Skeletal muscle satellite cell (primary cell): ENCODE results near the gene ATG4C.
"Not testable (repeated sequence)": the region's sequence is repeated elsewhere in the genome, so short reads cannot be mapped to it uniquely, and the experiment has no call there.

ENCODE experiments used
- H3K27me3 ChIP-seq: 2 replicates; pipeline ENCODE4 v1.7.0; 2013; ENCODE audit warnings: low read length; ENCODE audit not compliant: control insufficient read depth, insufficient read depth
- H3K36me3 ChIP-seq: 2 replicates; pipeline ENCODE4 v1.7.0; 2013; ENCODE audit warnings: mild to moderate bottlenecking, control low read depth, low read length; ENCODE audit not compliant: insufficient read depth
- H3K4me1 ChIP-seq: 2 replicates; pipeline ENCODE4 v1.7.0; 2013; ENCODE audit warnings: low read length; ENCODE audit not compliant: control insufficient read depth, insufficient read depth
- H3K4me2 ChIP-seq: 2 replicates; pipeline ENCODE4 v1.7.0; 2013; ENCODE audit warnings: mild to moderate bottlenecking, low read length
- H3K4me3 ChIP-seq: 2 replicates; pipeline ENCODE4 v1.7.0; 2013; ENCODE audit warnings: low read length
- H3K9ac ChIP-seq: 2 replicates; pipeline ENCODE4 v1.7.0; 2013; ENCODE audit warnings: mild to moderate bottlenecking, low read depth, low read length, moderate library complexity
- H3K9me3 ChIP-seq: replicated peaks from 2 replicates; pipeline ENCODE4 v1.7.0; 2013; ENCODE audit warnings: mild to moderate bottlenecking, control low read depth, low read length

The ATG4C gene

DNA sequence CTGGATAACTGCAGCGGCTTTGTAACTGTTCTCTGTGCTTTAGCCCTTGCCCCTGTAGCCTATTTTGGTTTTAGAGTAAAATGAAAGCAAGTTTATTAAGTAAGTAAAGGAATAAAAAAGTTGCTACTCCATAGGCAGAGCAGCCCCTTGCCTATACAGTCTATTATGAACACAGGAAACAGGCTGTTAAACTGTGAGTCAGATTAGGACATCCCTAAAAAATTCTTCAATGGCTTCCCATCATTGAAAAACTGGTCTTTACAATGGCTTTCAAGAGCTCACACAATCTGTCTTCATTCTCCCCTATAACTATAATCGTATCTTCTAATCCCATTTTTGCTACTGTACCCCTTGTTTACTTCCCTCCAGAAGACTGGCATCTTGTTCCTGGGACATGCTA, 43.0 kb downstream of the ATG4C start:
- Histone ChIP-seq H3K4me1 (peaks cover 3% of the 10 kb centered on the region), H3K9ac (no peak overlapping the region), H3K4me3 (no peak overlapping the region), H3K27me3 (no peaks in the 10 kb centered on the region), H3K36me3 (no peaks in the 10 kb centered on the region), H3K9me3 (no peaks in the 10 kb centered on the region), H3K4me2 (no peak overlapping the region)

GRCh38 chr1:62827786-62828185, 43.9 kb downstream of the ATG4C start:
- not testable (repeated sequence) for H3K9me3 ChIP-seq, H3K36me3 ChIP-seq, H3K4me1 ChIP-seq, H3K4me3 ChIP-seq, H3K4me2 ChIP-seq, H3K27me3 ChIP-seq, H3K9ac ChIP-seq

DNA sequence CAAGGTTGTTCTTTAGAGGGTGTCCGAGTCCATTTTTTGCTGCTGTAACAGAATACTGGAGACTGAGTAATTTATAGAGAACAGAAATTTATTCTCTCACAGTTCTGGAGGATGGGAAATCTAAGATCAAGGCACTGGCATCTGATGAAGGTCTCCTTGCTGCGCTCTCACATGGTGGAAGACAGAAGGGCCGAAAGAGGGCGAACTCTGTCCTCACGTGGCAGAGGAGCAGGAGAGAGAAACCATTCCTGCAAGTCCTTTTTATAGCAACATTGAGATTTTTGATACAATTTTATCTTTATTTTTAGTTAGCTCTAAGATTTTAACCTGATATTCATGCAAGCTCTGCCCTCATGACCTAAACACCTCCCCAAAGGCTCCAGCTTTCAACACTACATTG, 48.3 kb downstream of the ATG4C start:
- H3K4me1 ChIP-seq: no peaks in the 10 kb centered on the region
- H3K27me3 ChIP-seq: no peaks in the 10 kb centered on the region
- H3K36me3 ChIP-seq: no peaks in the 10 kb centered on the region
- no peak overlapping the region for H3K4me2 ChIP-seq
- no peaks in the 10 kb centered on the region for H3K9me3 ChIP-seq
- H3K4me3 ChIP-seq: no peak overlapping the region
- no peak overlapping the region for H3K9ac ChIP-seq

- Histone ChIP-seq H3K36me3 (no peaks in the 10 kb centered on the region), H3K9me3 (no peaks in the 10 kb centered on the region), H3K27me3 (no peaks in the 10 kb centered on the region), H3K9ac (no peak overlapping the region), H3K4me2 (no peak overlapping the region), H3K4me3 (no peak overlapping the region), H3K4me1 (no peaks in the 10 kb centered on the region)
These were observed 49.6 kb downstream of the ATG4C start for GRCh38 chr1:62833529-62833928.

DNA sequence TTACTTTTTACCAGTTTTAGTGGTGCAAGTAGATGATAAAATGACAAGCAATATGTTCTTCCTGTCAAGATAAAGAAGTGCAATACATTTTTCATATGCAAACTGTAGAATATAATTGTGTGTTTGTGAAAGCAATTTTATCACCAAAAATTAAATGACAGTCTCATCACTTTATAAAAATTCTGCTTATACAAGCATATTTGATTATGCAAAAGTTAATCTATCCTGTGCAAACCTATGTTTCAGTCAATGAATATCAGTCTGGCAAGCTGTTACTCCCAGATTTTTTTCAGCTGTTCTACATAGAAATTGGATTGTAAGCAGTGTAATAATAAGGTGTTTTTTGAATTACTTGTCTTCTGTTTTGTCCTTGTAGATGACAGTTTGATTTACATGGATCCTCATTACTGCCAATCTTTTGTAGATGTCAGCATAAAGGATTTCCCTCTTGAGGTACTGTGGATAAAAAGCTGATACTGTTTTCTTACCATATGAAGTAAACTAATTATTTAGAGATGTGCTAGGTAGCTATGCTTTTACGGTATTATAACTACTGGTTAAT, 50.5 kb downstream of the ATG4C start:
- no peak overlapping the region for H3K4me3 ChIP-seq
- no peaks in the 10 kb centered on the region for H3K36me3 ChIP-seq
- H3K4me1 ChIP-seq: no peaks in the 10 kb centered on the region
- no peaks in the 10 kb centered on the region for H3K9me3 ChIP-seq
- H3K4me2 ChIP-seq: no peak overlapping the region
- no peak overlapping the region for H3K9ac ChIP-seq
- no peaks in the 10 kb centered on the region for H3K27me3 ChIP-seq

GRCh38 chr1:62836856-62837540, 53.1 kb downstream of the ATG4C start:
- no peaks in the 10 kb centered on the region for H3K4me1 ChIP-seq
- H3K4me2 ChIP-seq: no peak overlapping the region
- H3K4me3 ChIP-seq: no peak overlapping the region
- no peaks in the 10 kb centered on the region for H3K27me3 ChIP-seq
- no peaks in the 10 kb centered on the region for H3K36me3 ChIP-seq
- no peaks in the 10 kb centered on the region for H3K9me3 ChIP-seq
- no peak overlapping the region for H3K9ac ChIP-seq

DNA sequence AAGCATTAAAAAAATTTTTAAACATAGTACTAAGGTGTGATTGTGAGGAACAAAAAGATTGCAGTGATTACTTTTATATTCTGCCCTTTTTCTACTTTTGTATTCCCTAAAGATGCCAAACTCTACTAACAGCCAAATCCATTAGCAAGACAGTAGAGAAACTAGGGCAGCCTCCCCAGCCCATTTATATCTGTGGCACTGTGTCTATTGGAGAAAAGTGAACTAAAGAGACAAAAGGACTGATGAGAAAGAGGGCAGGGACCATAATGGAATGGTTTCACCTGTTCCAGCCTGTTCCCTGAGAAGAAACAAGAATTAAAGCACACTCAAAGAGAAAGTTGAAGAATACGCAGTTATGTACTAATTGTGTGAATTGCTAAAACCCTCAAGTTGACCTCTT, 56.6 kb downstream of the ATG4C start:
- no peaks in the 10 kb centered on the region for H3K36me3 ChIP-seq

GRCh38 chr1:62841587-62842169, 57.7 kb downstream of the ATG4C start:
- Histone ChIP-seq H3K9me3 (no peaks in the 10 kb centered on the region), H3K9ac (no peak overlapping the region), H3K4me3 (no peak overlapping the region), H3K4me2 (no peak overlapping the region), H3K36me3 (no peaks in the 10 kb centered on the region), H3K4me1 (no peaks in the 10 kb centered on the region), H3K27me3 (no peaks in the 10 kb centered on the region)

More for the DNA sequence above, 56.6 kb downstream of the ATG4C start:
- Histone ChIP-seq H3K27me3 (no peaks in the 10 kb centered on the region), H3K4me2 (no peak overlapping the region), H3K9me3 (no peaks in the 10 kb centered on the region), H3K4me3 (no peak overlapping the region), H3K4me1 (no peaks in the 10 kb centered on the region), H3K9ac (no peak overlapping the region)

DNA sequence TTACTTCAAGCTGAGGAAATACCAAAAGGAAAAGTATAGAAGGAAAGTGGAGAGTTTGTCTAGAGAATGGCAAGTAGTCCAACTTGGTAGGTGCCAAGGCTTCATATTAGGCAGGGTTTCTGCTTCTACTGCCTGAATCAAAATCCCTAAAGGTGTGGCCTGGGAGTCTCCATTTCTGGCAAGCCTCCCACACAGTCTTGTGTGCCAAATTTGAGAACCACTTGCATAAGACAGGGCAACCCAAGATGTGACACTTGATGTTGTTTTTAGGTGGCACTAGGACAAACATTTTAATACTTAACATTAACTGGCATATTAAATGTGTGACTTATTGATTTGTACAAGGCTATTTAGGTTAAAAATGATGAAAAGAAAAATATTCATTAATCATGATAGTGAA, 60.1 kb downstream of the ATG4C start:
- no peaks in the 10 kb centered on the region for H3K9me3 ChIP-seq
- no peak overlapping the region for H3K4me2 ChIP-seq
- H3K9ac ChIP-seq: no peak overlapping the region
- H3K4me3 ChIP-seq: no peak overlapping the region
- H3K27me3 ChIP-seq: no peaks in the 10 kb centered on the region
- no peaks in the 10 kb centered on the region for H3K36me3 ChIP-seq
- H3K4me1 ChIP-seq: no peaks in the 10 kb centered on the region

DNA sequence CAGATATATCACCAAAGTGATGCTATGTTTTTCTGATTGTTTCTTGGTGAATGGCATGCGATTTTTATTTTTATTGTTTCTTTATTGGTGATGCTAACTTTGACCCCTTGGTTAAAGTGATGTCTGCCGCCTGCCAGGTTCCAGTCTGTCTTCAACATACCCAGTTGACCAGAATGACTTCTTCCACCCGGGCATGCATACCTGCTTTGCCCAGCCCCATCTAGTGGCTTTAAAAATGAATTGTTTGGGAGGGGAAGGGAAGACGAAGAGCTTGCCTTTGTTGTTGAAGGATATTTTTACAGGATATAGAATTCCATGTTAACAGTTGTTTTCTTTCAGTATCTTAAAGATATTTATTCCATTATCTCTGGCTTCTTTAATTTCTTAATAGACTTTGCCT, 65.1 kb downstream of the ATG4C start:
- no peak overlapping the region for H3K9ac ChIP-seq
- no peaks in the 10 kb centered on the region for H3K27me3 ChIP-seq
- no peaks in the 10 kb centered on the region for H3K36me3 ChIP-seq
- peaks cover 4% of the 10 kb centered on the region for H3K4me1 ChIP-seq
- H3K9me3 ChIP-seq: no peaks in the 10 kb centered on the region
- H3K4me2 ChIP-seq: no peak overlapping the region
- no peak overlapping the region for H3K4me3 ChIP-seq

GRCh38 chr1:62852253-62852652, 68.3 kb downstream of the ATG4C start:
- no peaks in the 10 kb centered on the region for H3K9me3 ChIP-seq
- H3K36me3 ChIP-seq: no peaks in the 10 kb centered on the region
- H3K27me3 ChIP-seq: no peaks in the 10 kb centered on the region
- H3K9ac ChIP-seq: no peak overlapping the region
- H3K4me2 ChIP-seq: no peak overlapping the region
- no peak overlapping the region for H3K4me3 ChIP-seq
- peaks cover 4% of the 10 kb centered on the region for H3K4me1 ChIP-seq

DNA sequence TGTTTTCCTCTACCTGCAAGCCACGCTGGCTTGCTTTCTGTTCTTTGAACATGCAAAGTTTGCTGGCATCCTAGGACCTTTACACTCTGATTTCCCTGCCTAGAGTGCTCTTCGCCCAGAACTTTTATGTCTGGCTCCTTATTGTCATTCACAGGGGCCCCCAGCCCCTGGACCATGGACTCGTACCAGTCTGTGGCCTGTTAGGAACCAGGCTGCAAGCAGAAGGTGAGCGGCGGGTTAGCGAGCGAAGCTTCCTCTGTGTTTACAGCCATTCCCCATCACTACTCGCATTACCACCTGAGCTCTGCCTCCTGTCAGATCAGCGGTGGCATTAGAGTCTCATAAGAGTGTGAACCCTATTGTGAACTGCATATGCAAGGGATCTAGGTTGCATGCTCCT, 73.0 kb downstream of the ATG4C start:
- no peaks in the 10 kb centered on the region for H3K36me3 ChIP-seq
- H3K4me3 ChIP-seq: no peak overlapping the region
- H3K4me1 ChIP-seq: no peaks in the 10 kb centered on the region
- no peaks in the 10 kb centered on the region for H3K27me3 ChIP-seq
- no peaks in the 10 kb centered on the region for H3K9me3 ChIP-seq
- no peak overlapping the region for H3K4me2 ChIP-seq
- no peak overlapping the region for H3K9ac ChIP-seq
